HCT116 (cell line): ENCODE measurements around the gene GTF2I. TPM values are rescaled to one million over a fixed set of nuclear protein-coding genes. Genes with fewer than 3 reads are reported as not detected.

ENCODE experiments used
- ATAC-seq: fragments of 200-7000 bp; cut with Tn5 transposase; 2 replicates; pipeline ENCODE4 v1.9.1; 2020; ENCODE audit warnings: mild to moderate bottlenecking, moderate library complexity
- BruUV-seq: library from RNA; stranded (reverse); fragments of 400-500 nt; replicated peaks from 2 replicates; lab custom pipeline; 2021; lab: Mats Ljungman, UMichigan
- CTCF ChIA-PET: fragments of 300-600 bp; sonication (Branson Sonifier 250); formaldehyde crosslinking; loops from one replicate; lab custom pipeline; 2021; ENCODE audit warnings: antibody characterized with exemption; lab: Charles Lee
- POLR2A ChIA-PET: fragments of 300-600, 350-600 bp; sonication (Branson Sonifier 250); formaldehyde crosslinking; loops from one replicate; lab custom pipeline; 2021; ENCODE audit warnings: antibody characterized with exemption; lab: Charles Lee
- RAD21 ChIA-PET, 2 experiments: fragments of 300-600 bp; sonication (Branson Sonifier 250); formaldehyde crosslinking; loops; one replicate each; lab custom pipeline; 2023; ENCODE audit warnings: low total read pairs in 2 of 2; ENCODE audit not compliant: uncharacterized antibody in 2 of 2, unreplicated experiment in 2 of 2, low non-redundant PET in 1 of 2; lab: Charles Lee
- DNase-seq: peaks from one replicate; pipeline ENCODE4 v3.0.0-alpha.2; 2010; ENCODE audit warnings: low read depth, low spot score
- H2AFZ ChIP-seq: fragments of 200-600 bp; shearing (Covaris generic), sonication (generic); 2 replicates; pipeline ENCODE4 v1.6.1; 2017; ENCODE audit warnings: low read depth, mixed run types, mixed read lengths, antibody characterized with exemption, low read length; ENCODE audit not compliant: poor library complexity, severe bottlenecking
- H3K27ac ChIP-seq: 2 replicates; pipeline ENCODE4 v1.5.1; 2012; ENCODE audit warnings: low read depth, low read length
- H3K27me3 ChIP-seq: fragments of 200-600 bp; sonication (generic); 2 replicates; pipeline ENCODE4 v1.6.1; 2016; ENCODE audit warnings: mixed run types, low read length, mixed read lengths; ENCODE audit not compliant: insufficient read depth
- H3K36me3 ChIP-seq, 2 experiments: fragments of 200-500 bp in 1 of 2; fragments of 200-600 bp in 1 of 2; sonication (Bioruptor generic) in 1 of 2; sonication (generic) in 1 of 2; 2 replicates each; pipeline versions ENCODE4 v1.5.1 to v1.6.1; 2014 to 2016; ENCODE audit warnings: low read length in 2 of 2, inconsistent platforms in 1 of 2, mixed read lengths in 1 of 2, mixed run types in 1 of 2; ENCODE audit not compliant: insufficient read depth in 2 of 2, control insufficient read depth in 1 of 2
- H3K4me1 ChIP-seq, 2 experiments: fragments of 200-600 bp in 1 of 2; sonication (generic) in 1 of 2; 2 replicates each; pipeline versions ENCODE4 v1.5.1 to v1.6.1; 2012 to 2017; ENCODE audit warnings: low read length in 2 of 2, inconsistent platforms in 1 of 2, mild to moderate bottlenecking in 1 of 2, mixed read lengths in 1 of 2, mixed run types in 1 of 2, moderate library complexity in 1 of 2; ENCODE audit not compliant: insufficient read depth in 2 of 2, control insufficient read depth in 1 of 2
- H3K4me2 ChIP-seq: fragments of 200-600 bp; sonication (generic); 2 replicates; pipeline ENCODE4 v1.6.1; 2017; ENCODE audit warnings: mixed run types, low read length, mixed read lengths
- H3K4me3 ChIP-seq, 2 experiments: fragments of 200-600 bp in 1 of 2; sonication (generic) in 1 of 2; replicated peaks in 1 of 2; 2 replicates each; pipeline ENCODE4 v1.5.1; 2011 to 2016; ENCODE audit warnings: low read length in 2 of 2, control low read depth in 1 of 2, low read depth in 1 of 2, mild to moderate bottlenecking in 1 of 2, mixed read lengths in 1 of 2, mixed run types in 1 of 2
- H3K79me2 ChIP-seq: fragments of 200-600 bp; sonication (generic); 2 replicates; pipeline ENCODE4 v1.6.1; 2017; ENCODE audit warnings: mild to moderate bottlenecking, mixed run types, low read length, moderate library complexity, mixed read lengths; ENCODE audit not compliant: insufficient read depth
- H3K9ac ChIP-seq: fragments of 200-600 bp; sonication (generic); 2 replicates; pipeline ENCODE4 v1.6.1; 2016; ENCODE audit warnings: low read length, mixed read lengths
- H3K9me2 ChIP-seq: fragments of 200-600 bp; sonication (generic), shearing (Covaris generic); 2 replicates; pipeline ENCODE4 v1.6.1; 2017; ENCODE audit warnings: mixed run types, mild to moderate bottlenecking, moderate library complexity; ENCODE audit not compliant: insufficient read depth
- H3K9me3 ChIP-seq, 2 experiments: fragments of 200-500 bp in 1 of 2; fragments of 200-600 bp in 1 of 2; sonication (Bioruptor generic) in 1 of 2; sonication (generic) in 1 of 2; 2 replicates each; pipeline ENCODE4 v1.6.1; 2014 to 2017; ENCODE audit warnings: low read length in 2 of 2, mixed read lengths in 2 of 2, inconsistent platforms in 1 of 2, low read depth in 1 of 2, mild to moderate bottlenecking in 1 of 2, mixed run types in 1 of 2, moderate library complexity in 1 of 2; ENCODE audit not compliant: control insufficient read depth in 1 of 2, insufficient read depth in 1 of 2
- H4K20me1 ChIP-seq: fragments of 200-600 bp; sonication (generic), shearing (Covaris generic); 2 replicates; pipeline ENCODE4 v1.6.1; 2017; ENCODE audit warnings: mixed run types, mild to moderate bottlenecking, moderate library complexity; ENCODE audit not compliant: insufficient read depth
- ELF1 ChIP-seq: IDR thresholded peaks from 2 replicates; pipeline ENCODE4 v1.6.1; 2012; ENCODE audit warnings: low read depth, borderline replicate concordance
- EZH2 ChIP-seq: fragments of 200-600 bp; sonication (generic); IDR thresholded peaks from 2 replicates; pipeline ENCODE4 v1.6.1; 2017; ENCODE audit warnings: antibody characterized with exemption, mixed run types
- EZH2phosphoT487 ChIP-seq: fragments of 200-600 bp; IDR thresholded peaks from 2 replicates; pipeline ENCODE4 v1.6.1; 2018; ENCODE audit warnings: antibody characterized with exemption, borderline replicate concordance
- FOSL1 ChIP-seq: IDR thresholded peaks from 2 replicates; pipeline ENCODE4 v1.6.1; 2012; ENCODE audit warnings: low read depth
- RAD21 ChIP-seq: IDR thresholded peaks from 2 replicates; pipeline ENCODE4 v1.6.1; 2012; ENCODE audit warnings: low read depth, mild to moderate bottlenecking
- TCF7L2 ChIP-seq: IDR thresholded peaks from 2 replicates; pipeline ENCODE4 v1.7.0; 2011; ENCODE audit warnings: borderline replicate concordance, inconsistent platforms; ENCODE audit not compliant: insufficient read depth, insufficient read length; ENCODE audit errors: extremely low read depth
- YY1 ChIP-seq: IDR thresholded peaks from 2 replicates; pipeline ENCODE4 v1.6.1; 2011; ENCODE audit warnings: low read length, low read depth, moderate library complexity, mild to moderate bottlenecking; ENCODE audit not compliant: insufficient replicate concordance; ENCODE audit errors: extremely low read depth
- ZFX ChIP-seq: fragments of 450-650 bp; IDR thresholded peaks from 2 replicates; pipeline ENCODE4 v1.6.1; 2017
- intact Hi-C: fragments of 100-400 bp; cut with micrococcal nuclease; formaldehyde crosslinking; loops from 2 replicates; pipeline ENCODE4 v1.10.0; 2022
- total RNA-seq: library from RNA; stranded (reverse); gene quantifications from one replicate; pipeline ENCODE4 v1.2.1, GENCODE V29; 2021; ENCODE audit not compliant: unreplicated experiment
- TF ChIP-seq, protein P1 (sequence below): IDR thresholded peaks from 2 replicates; pipeline ENCODE4 v1.6.1; 2012; ENCODE audit warnings: low read depth
- TF ChIP-seq, protein P2 (sequence below): IDR thresholded peaks from 2 replicates; pipeline ENCODE4 v1.6.1; 2012
- TF ChIP-seq, protein P3 (sequence below): IDR thresholded peaks from 2 replicates; pipeline ENCODE4 v1.6.1; 2011; ENCODE audit warnings: mild to moderate bottlenecking, low read length, moderate library complexity; ENCODE audit not compliant: insufficient replicate concordance; ENCODE audit errors: extremely low read depth

GTF2I gene
- total RNA-seq, 1 experiment from 2014 or later = 164 TPM

DNA sequence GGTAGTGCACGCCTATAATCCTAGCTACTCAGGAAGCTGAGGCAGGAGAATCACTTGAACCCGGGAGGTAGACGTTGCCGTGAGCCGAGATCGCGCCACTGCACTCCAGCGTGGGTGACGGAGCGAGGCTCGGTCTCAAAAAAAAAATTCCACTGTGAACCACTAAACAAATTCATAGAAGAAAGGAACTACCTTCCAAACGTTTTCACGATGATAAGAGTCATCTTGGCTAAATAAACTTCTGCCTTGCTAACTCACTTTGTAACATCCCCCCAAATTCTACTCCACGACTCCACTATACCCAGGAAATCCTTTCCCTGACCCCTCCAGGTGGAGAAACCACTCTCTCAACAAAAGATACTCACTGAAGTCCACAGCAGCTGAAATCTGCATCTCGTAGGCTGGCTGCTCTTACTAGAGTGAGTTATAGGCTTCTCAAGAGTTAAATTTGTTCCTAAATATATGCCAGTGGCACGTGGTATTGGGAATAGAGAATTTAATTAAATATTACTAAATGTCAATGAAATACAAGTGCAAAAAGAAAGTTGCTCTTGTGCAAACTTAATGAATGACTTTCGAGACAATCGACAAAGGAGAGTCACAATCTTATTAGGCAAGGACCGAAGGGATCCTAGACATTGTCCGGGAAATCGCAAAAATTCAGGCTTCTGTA is 1.6 kb upstream of the GTF2I start:
- no TSS peak for BruUV-seq
- DNase-seq (no peak), ATAC-seq (no peak)
- ChIA-PET RAD21 (no interaction called here), POLR2A (no interaction called here), CTCF (no interaction called here)
- intact Hi-C loops = no loop called here
- Histone ChIP-seq H3K79me2 (peaks cover 30% of the 10 kb centered on the region), H2AFZ (no peak overlapping the region), H3K9ac (peak overlapping the region; percentile 53), H4K20me1 (no peaks in the 10 kb centered on the region), H3K9me2 (no peaks in the 10 kb centered on the region), H3K9me3 (no peaks in the 10 kb centered on the region), H3K27me3 (no peaks in the 10 kb centered on the region), H3K4me3 (peak overlapping the region; percentile 87 to 88), H3K4me2 (peak overlapping the region; percentile 96), H3K36me3 (no peaks in the 10 kb centered on the region; a peak in 1 of 4 replicates), H3K27ac (no peak overlapping the region), H3K4me1 (peaks cover 7 to 31% of the 10 kb centered on the region in 2 experiments)
- TF ChIP-seq ELF1 (no peak), EZH2 (no peak), YY1 (no peak), EZH2phosphoT487 (no peak), TCF7L2 (no peak), FOSL1 (no peak), RAD21 (no peak), ZFX (no peak)
- TF ChIP-seq, protein P1, sequence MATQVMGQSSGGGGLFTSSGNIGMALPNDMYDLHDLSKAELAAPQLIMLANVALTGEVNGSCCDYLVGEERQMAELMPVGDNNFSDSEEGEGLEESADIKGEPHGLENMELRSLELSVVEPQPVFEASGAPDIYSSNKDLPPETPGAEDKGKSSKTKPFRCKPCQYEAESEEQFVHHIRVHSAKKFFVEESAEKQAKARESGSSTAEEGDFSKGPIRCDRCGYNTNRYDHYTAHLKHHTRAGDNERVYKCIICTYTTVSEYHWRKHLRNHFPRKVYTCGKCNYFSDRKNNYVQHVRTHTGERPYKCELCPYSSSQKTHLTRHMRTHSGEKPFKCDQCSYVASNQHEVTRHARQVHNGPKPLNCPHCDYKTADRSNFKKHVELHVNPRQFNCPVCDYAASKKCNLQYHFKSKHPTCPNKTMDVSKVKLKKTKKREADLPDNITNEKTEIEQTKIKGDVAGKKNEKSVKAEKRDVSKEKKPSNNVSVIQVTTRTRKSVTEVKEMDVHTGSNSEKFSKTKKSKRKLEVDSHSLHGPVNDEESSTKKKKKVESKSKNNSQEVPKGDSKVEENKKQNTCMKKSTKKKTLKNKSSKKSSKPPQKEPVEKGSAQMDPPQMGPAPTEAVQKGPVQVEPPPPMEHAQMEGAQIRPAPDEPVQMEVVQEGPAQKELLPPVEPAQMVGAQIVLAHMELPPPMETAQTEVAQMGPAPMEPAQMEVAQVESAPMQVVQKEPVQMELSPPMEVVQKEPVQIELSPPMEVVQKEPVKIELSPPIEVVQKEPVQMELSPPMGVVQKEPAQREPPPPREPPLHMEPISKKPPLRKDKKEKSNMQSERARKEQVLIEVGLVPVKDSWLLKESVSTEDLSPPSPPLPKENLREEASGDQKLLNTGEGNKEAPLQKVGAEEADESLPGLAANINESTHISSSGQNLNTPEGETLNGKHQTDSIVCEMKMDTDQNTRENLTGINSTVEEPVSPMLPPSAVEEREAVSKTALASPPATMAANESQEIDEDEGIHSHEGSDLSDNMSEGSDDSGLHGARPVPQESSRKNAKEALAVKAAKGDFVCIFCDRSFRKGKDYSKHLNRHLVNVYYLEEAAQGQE = no peak
- TF ChIP-seq, protein P2, sequence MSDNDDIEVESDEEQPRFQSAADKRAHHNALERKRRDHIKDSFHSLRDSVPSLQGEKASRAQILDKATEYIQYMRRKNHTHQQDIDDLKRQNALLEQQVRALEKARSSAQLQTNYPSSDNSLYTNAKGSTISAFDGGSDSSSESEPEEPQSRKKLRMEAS = no peak
- TF ChIP-seq, protein P3, sequence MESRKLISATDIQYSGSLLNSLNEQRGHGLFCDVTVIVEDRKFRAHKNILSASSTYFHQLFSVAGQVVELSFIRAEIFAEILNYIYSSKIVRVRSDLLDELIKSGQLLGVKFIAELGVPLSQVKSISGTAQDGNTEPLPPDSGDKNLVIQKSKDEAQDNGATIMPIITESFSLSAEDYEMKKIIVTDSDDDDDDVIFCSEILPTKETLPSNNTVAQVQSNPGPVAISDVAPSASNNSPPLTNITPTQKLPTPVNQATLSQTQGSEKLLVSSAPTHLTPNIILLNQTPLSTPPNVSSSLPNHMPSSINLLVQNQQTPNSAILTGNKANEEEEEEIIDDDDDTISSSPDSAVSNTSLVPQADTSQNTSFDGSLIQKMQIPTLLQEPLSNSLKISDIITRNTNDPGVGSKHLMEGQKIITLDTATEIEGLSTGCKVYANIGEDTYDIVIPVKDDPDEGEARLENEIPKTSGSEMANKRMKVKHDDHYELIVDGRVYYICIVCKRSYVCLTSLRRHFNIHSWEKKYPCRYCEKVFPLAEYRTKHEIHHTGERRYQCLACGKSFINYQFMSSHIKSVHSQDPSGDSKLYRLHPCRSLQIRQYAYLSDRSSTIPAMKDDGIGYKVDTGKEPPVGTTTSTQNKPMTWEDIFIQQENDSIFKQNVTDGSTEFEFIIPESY = no peak
